Measurements from ENCODE around the gene SYT8. TPM values are rescaled to one million over a fixed set of nuclear protein-coding genes. Genes with fewer than 3 reads are reported as not detected.
A peak's percentile ranks its signal among the peaks of the same experiment; 100 is the strongest.

SYT8 gene
- total RNA-seq, 2 experiments from 2014 or later = not detected

DNA sequence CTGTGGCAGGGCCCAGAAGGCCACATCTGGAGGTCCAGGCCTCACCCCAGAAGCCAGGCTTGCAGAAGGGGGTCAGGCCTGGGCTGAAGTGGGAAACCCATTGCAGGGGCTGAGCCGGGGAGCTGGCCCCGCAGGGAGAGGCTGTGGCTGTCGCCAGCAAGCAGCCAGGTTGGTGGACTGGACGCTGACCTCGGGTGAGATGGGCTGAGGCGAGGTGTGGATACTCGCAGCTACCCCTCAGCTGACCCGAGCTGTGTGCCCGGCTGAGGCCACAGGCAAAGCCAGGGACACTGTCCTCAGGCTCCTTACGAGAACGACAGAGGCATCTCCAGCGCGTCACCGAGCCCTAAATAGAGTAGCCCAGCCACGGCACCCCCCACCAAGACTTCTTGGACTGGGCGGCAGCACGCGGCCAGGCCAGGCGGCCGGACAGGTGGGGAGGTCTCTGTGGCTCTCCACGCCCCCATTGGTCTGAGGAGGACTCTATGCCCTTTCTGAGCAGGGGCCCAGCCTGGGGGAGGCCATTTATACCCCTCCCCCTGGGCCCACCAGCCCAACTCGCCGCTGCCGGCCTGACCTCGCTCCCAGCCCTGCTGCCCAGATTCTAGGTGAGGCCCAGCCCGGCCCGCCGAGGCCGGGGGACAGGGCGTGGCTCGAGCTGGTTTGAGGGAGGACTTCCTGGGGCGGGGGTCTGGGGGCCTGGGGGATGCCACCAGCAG lies 3.8 kb downstream of the SYT8 start, which contains the start of gene TNNI2:
Gene TNNI2 (plus strand): TSS at position 556 of the 719 bp plus-strand sequence. CDS start 716 bp downstream, outside the sequence.
- POLR2A ChIA-PET = interaction anchor here (0.8 to 1.2 kb wide), 2 partner anchors 12 to 15 kb away, joined by 3 to 4 read pairs; partner anchors contain the start of gene LSP1
- Histone ChIP-seq H2AFZ (ENCODE audit: low read length) (peak within 1 kb of the TSS; percentile 70; the same call in 1 of the 2 replicates), H3K4me1 (ENCODE audit: insufficient read depth, low read length, poor library complexity, severe bottlenecking) (peaks cover 33% of the 10 kb centered on the region)

GRCh38 chr11:1839204-1839923 lies 4.6 kb downstream of the SYT8 start:
- POLR2A ChIA-PET = interaction anchor here (0.8 to 1.2 kb wide), 2 partner anchors 11 to 14 kb away, joined by 3 to 4 read pairs; partner anchors contain the start of gene LSP1

More for the DNA sequence above, 3.8 kb downstream of the SYT8 start, which contains the start of gene TNNI2:
- no peaks in the 10 kb centered on the region for H3K79me2 ChIP-seq (ENCODE audit: insufficient read depth, low read depth, low read length)
- no TSS peak for BruUV-seq (replicated peaks)
- no peak for DNase-seq (ENCODE audit: low spot score)
- peak within 1 kb of the TSS; percentile 57 for H3K4me3 ChIP-seq (ENCODE audit: low read depth, low read length, poor library complexity, severe bottlenecking)
- H4K20me1 ChIP-seq (ENCODE audit: insufficient read depth, low read length) = no peaks in the 10 kb centered on the region
- intact Hi-C loops (cut with micrococcal nuclease; ENCODE audit: unreplicated experiment) = no loop called here
- no peaks in the 10 kb centered on the region for H3K9me3 ChIP-seq (ENCODE audit: low read length)
- H3K9me2 ChIP-seq (ENCODE audit: insufficient read depth, low read length) = no peaks in the 10 kb centered on the region
- H3K36me3 ChIP-seq (ENCODE audit: insufficient read depth, low read length) = no peaks in the 10 kb centered on the region
- peak within 1 kb of the TSS; percentile 94 for H3K4me2 ChIP-seq (ENCODE audit: low read length)
- TF ChIP-seq CTCF (conservative IDR thresholded peaks at IDR 0.05; ENCODE audit: low read length) (no peak), EZH2phosphoT487 (IDR thresholded peaks at IDR 0.05; ENCODE audit: borderline replicate concordance, low read depth, low read length) (no peak)
- peak within 1 kb of the TSS; percentile 43 for H3K27ac ChIP-seq (ENCODE audit: low read depth, low read length, poor library complexity, severe bottlenecking)
- CTCF ChIA-PET (ENCODE audit: unreplicated experiment) = interaction anchor here (0.6 kb wide), 1 partner anchor 169 kb away, joined by 3 read pairs; no protein-coding TSS in a partner anchor

More at GRCh38 chr11:1839204-1839923, 4.6 kb downstream of the SYT8 start:
- H3K9me2 ChIP-seq (ENCODE audit: insufficient read depth, low read length) = no peaks in the 10 kb centered on the region
- H3K4me3 ChIP-seq (ENCODE audit: low read depth, low read length, poor library complexity, severe bottlenecking) = peak overlapping the region; percentile 57
- H3K79me2 ChIP-seq (ENCODE audit: insufficient read depth, low read depth, low read length) = no peaks in the 10 kb centered on the region
- peak overlapping the region; percentile 70; the same call in 1 of the 2 replicates for H2AFZ ChIP-seq (ENCODE audit: low read length)
- H3K9me3 ChIP-seq (ENCODE audit: low read length) = no peaks in the 10 kb centered on the region
- CTCF ChIA-PET (ENCODE audit: unreplicated experiment) = interaction anchor here (0.6 to 1.4 kb wide), 2 partner anchors 11 to 158 kb away, joined by 6 read pairs; no protein-coding TSS in a partner anchor
- peak overlapping the region; percentile 94 for H3K4me2 ChIP-seq (ENCODE audit: low read length)
- H3K36me3 ChIP-seq (ENCODE audit: insufficient read depth, low read length) = no peaks in the 10 kb centered on the region
- peaks cover 36% of the 10 kb centered on the region for H3K4me1 ChIP-seq (ENCODE audit: insufficient read depth, low read length, poor library complexity, severe bottlenecking)
- no peaks in the 10 kb centered on the region for H4K20me1 ChIP-seq (ENCODE audit: insufficient read depth, low read length)
- DNase-seq (ENCODE audit: low spot score) = peak; percentile 7
- no TSS peak for BruUV-seq (replicated peaks)
- intact Hi-C loops (cut with micrococcal nuclease; ENCODE audit: unreplicated experiment) = no loop called here
- TF ChIP-seq CTCF (conservative IDR thresholded peaks at IDR 0.05; ENCODE audit: low read length) = no peak
- TF ChIP-seq EZH2phosphoT487 (IDR thresholded peaks at IDR 0.05; ENCODE audit: borderline replicate concordance, low read depth, low read length) = no peak
- H3K27ac ChIP-seq (ENCODE audit: low read depth, low read length, poor library complexity, severe bottlenecking) = peak overlapping the region; percentile 43
